ENCODE results near the gene CEP57.
"Not testable (repeated sequence)": the region's sequence is repeated elsewhere in the genome, so short reads cannot be mapped to it uniquely, and the experiment has no call there.

The CEP57 gene

GRCh38 chr11:95853862-95854261 lies 63.6 kb downstream of the CEP57 start:
- DNase-seq = no peak
- Histone ChIP-seq H3K4me2 (ENCODE audit: insufficient read depth, low read length) (no peak overlapping the region), H4K20me1 (ENCODE audit: insufficient read depth, low read length) (no peaks in the 10 kb centered on the region; the same call in 1 of the 2 replicates), H3K4me1 (ENCODE audit: insufficient read depth, low read length) (no peaks in the 10 kb centered on the region), H3K36me3 (ENCODE audit: insufficient read depth, low read length) (peaks cover 41% of the 10 kb centered on the region; the same call in 1 of the 2 replicates), H3K4me3 (ENCODE audit: low read depth in 1 of 2, low read length in 2 of 2) (no peak overlapping the region), H3K9ac (ENCODE audit: low read depth, low read length) (no peak overlapping the region), H3K9me3 (ENCODE audit: insufficient read depth, low read length, severe bottlenecking) (no peaks in the 10 kb centered on the region), H2AFZ (ENCODE audit: low read depth, low read length) (no peak overlapping the region), H3K79me2 (ENCODE audit: insufficient read depth, low read length) (no peaks in the 10 kb centered on the region), H3K27ac (ENCODE audit: low read length) (no peak overlapping the region), H3K27me3 (ENCODE audit: insufficient read depth, low read length, poor library complexity) (no peaks in the 10 kb centered on the region)
- TF ChIP-seq EZH2 (IDR thresholded peaks at IDR 0.05; ENCODE audit: borderline replicate concordance, low read depth, low read length, severe bottlenecking) = no peak
- TF ChIP-seq CTCF (IDR thresholded peaks at IDR 0.05; ENCODE audit: borderline replicate concordance, extremely low read depth, low read length, poor library complexity, severe bottlenecking) = no peak
- ATAC-seq (ENCODE audit: insufficient read depth, low read depth) = no peak

- not testable (repeated sequence) for H4K20me1 ChIP-seq (ENCODE audit: insufficient read depth, low read length); H2AFZ ChIP-seq (ENCODE audit: low read depth, low read length); H3K4me3 ChIP-seq (ENCODE audit: low read depth in 1 of 2, low read length in 2 of 2); H3K9me3 ChIP-seq (ENCODE audit: insufficient read depth, low read length, severe bottlenecking); H3K79me2 ChIP-seq (ENCODE audit: insufficient read depth, low read length); H3K9ac ChIP-seq (ENCODE audit: low read depth, low read length); DNase-seq; H3K4me1 ChIP-seq (ENCODE audit: insufficient read depth, low read length); ATAC-seq (ENCODE audit: insufficient read depth, low read depth); H3K4me2 ChIP-seq (ENCODE audit: insufficient read depth, low read length); H3K27me3 ChIP-seq (ENCODE audit: insufficient read depth, low read length, poor library complexity); H3K27ac ChIP-seq (ENCODE audit: low read length)
- peaks cover 40% of the 10 kb centered on the region; the same call in 1 of the 2 replicates for H3K36me3 ChIP-seq (ENCODE audit: insufficient read depth, low read length)
These were observed 64.1 kb downstream of the CEP57 start for GRCh38 chr11:95854362-95854761.

GRCh38 chr11:95860024-95860423 lies 69.7 kb downstream of the CEP57 start:
- H3K27ac ChIP-seq (ENCODE audit: low read length); H3K4me1 ChIP-seq (ENCODE audit: insufficient read depth, low read length); H4K20me1 ChIP-seq (ENCODE audit: insufficient read depth, low read length); H3K9ac ChIP-seq (ENCODE audit: low read depth, low read length); H3K4me3 ChIP-seq (ENCODE audit: low read depth in 1 of 2, low read length in 2 of 2); ATAC-seq (ENCODE audit: insufficient read depth, low read depth); H3K4me2 ChIP-seq (ENCODE audit: insufficient read depth, low read length); H3K27me3 ChIP-seq (ENCODE audit: insufficient read depth, low read length, poor library complexity); H3K9me3 ChIP-seq (ENCODE audit: insufficient read depth, low read length, severe bottlenecking); H2AFZ ChIP-seq (ENCODE audit: low read depth, low read length); DNase-seq; H3K79me2 ChIP-seq (ENCODE audit: insufficient read depth, low read length): not testable (repeated sequence)
- peaks cover 68% of the 10 kb centered on the region; the same call in 1 of the 2 replicates for H3K36me3 ChIP-seq (ENCODE audit: insufficient read depth, low read length)

GRCh38 chr11:95863486-95864140 lies 73.3 kb downstream of the CEP57 start:
- peaks cover 40% of the 10 kb centered on the region; the same call in 1 of the 2 replicates for H3K36me3 ChIP-seq (ENCODE audit: insufficient read depth, low read length)
- no peaks in the 10 kb centered on the region for H3K9me3 ChIP-seq (ENCODE audit: insufficient read depth, low read length, severe bottlenecking)
- no peak overlapping the region for H3K9ac ChIP-seq (ENCODE audit: low read depth, low read length)
- no peak for TF ChIP-seq CTCF (IDR thresholded peaks at IDR 0.05; ENCODE audit: borderline replicate concordance, extremely low read depth, low read length, poor library complexity, severe bottlenecking)
- TF ChIP-seq EZH2 (IDR thresholded peaks at IDR 0.05; ENCODE audit: borderline replicate concordance, low read depth, low read length, severe bottlenecking) = no peak
- DNase-seq (no peak), ATAC-seq (ENCODE audit: insufficient read depth, low read depth) (no peak)
- no peak overlapping the region for H2AFZ ChIP-seq (ENCODE audit: low read depth, low read length)
- no peak overlapping the region for H3K4me2 ChIP-seq (ENCODE audit: insufficient read depth, low read length)
- H3K79me2 ChIP-seq (ENCODE audit: insufficient read depth, low read length) = no peaks in the 10 kb centered on the region
- no peaks in the 10 kb centered on the region for H3K27me3 ChIP-seq (ENCODE audit: insufficient read depth, low read length, poor library complexity)
- no peaks in the 10 kb centered on the region for H3K4me1 ChIP-seq (ENCODE audit: insufficient read depth, low read length)
- H3K27ac ChIP-seq (ENCODE audit: low read length) = no peak overlapping the region
- no peak overlapping the region for H3K4me3 ChIP-seq (ENCODE audit: low read depth in 1 of 2, low read length in 2 of 2)
- H4K20me1 ChIP-seq (ENCODE audit: insufficient read depth, low read length) = no peaks in the 10 kb centered on the region
